OCI-LY7 (cell line): Measurements from ENCODE around the gene TRIO.

ENCODE experiments used
- CTCF ChIP-seq: fragments of 200-600 bp; sonication (generic); conservative IDR thresholded peaks from 2 replicates; pipeline ENCODE4 v1.5.1; 2014; ENCODE audit warnings: mild to moderate bottlenecking, antibody characterized with exemption, low read length, moderate library complexity, mixed read lengths
- EZH2phosphoT487 ChIP-seq: fragments of 200-600 bp; sonication (generic); IDR thresholded peaks from 2 replicates; pipeline ENCODE4 v1.6.1; 2018; ENCODE audit warnings: low read depth, borderline replicate concordance, mild to moderate bottlenecking, mixed run types, antibody characterized with exemption, low read length, moderate library complexity, mixed read lengths

- no peak for TF ChIP-seq CTCF
- no peak for TF ChIP-seq EZH2phosphoT487
These were observed 66.2 kb downstream of the TRIO start for GRCh38 chr5:14209222-14209822.
